ENCODE data around the gene DHX15.

DHX15 gene

GRCh38 chr4:24584211-24584850, at the start of gene DHX15:
Gene DHX15, minus strand, starts transcription at chr4:24584554. Its CDS starts 161 bp downstream, at chr4:24584393.
- DNase-seq, result peak; percentile 94 to 97

GRCh38 chr4:24632011-24632410, 47.7 kb upstream of the DHX15 start:
- DNase-seq, result no peak

GRCh38 chr4:24630937-24631336, 46.6 kb upstream of the DHX15 start:
- no peak for DNase-seq

GRCh38 chr4:24625091-24625490, 40.7 kb upstream of the DHX15 start:
- DNase-seq, result no peak

- peak; percentile 4 to 75 for DNase-seq
Measured at GRCh38 chr4:24624381-24624780, 40.0 kb upstream of the DHX15 start.

- DNase-seq, result no peak
Measured at GRCh38 chr4:24622146-24622834, 37.9 kb upstream of the DHX15 start.

- DNase-seq, result no peak
Measured at GRCh38 chr4:24615977-24616376, 31.6 kb upstream of the DHX15 start.

GRCh38 chr4:24614881-24615280, 30.5 kb upstream of the DHX15 start:
- DNase-seq, result no peak

GRCh38 chr4:24613502-24613901, 29.1 kb upstream of the DHX15 start:
- no peak for DNase-seq

- DNase-seq, result no peak
Measured at GRCh38 chr4:24611575-24611974, 27.2 kb upstream of the DHX15 start.

GRCh38 chr4:24607334-24607733, 23.0 kb upstream of the DHX15 start:
- DNase-seq, result peak in 1 of 2 experiments; percentile 9

GRCh38 chr4:24605216-24605615, 20.9 kb upstream of the DHX15 start:
- DNase-seq, result no peak

- DNase-seq, result no peak
Measured at GRCh38 chr4:24604558-24605214, 20.3 kb upstream of the DHX15 start.

GRCh38 chr4:24603343-24603742, 19.0 kb upstream of the DHX15 start:
- peak in 1 of 2 experiments; percentile 12 for DNase-seq

GRCh38 chr4:24601121-24601520, 16.8 kb upstream of the DHX15 start:
- no peak for DNase-seq

- no peak for DNase-seq
Measured at GRCh38 chr4:24599275-24599674, 14.9 kb upstream of the DHX15 start.

GRCh38 chr4:24598025-24598424, 13.7 kb upstream of the DHX15 start:
- DNase-seq, result no peak

- no peak for DNase-seq
Measured at GRCh38 chr4:24595659-24596058, 11.3 kb upstream of the DHX15 start.

- DNase-seq, result no peak
Measured at GRCh38 chr4:24594887-24595286, 10.5 kb upstream of the DHX15 start.

- DNase-seq, result no peak
Measured at GRCh38 chr4:24589448-24589847, 5.1 kb upstream of the DHX15 start.

- DNase-seq, result no peak
Measured at GRCh38 chr4:24588216-24588954, 4.0 kb upstream of the DHX15 start.

- peak; percentile 65 to 75 for DNase-seq
Measured at GRCh38 chr4:24583451-24584210, 723 bp downstream of the DHX15 start.

Data from NCI-H524 (cell line).